ENCODE data around the gene RHOV.

RHOV gene

DNA sequence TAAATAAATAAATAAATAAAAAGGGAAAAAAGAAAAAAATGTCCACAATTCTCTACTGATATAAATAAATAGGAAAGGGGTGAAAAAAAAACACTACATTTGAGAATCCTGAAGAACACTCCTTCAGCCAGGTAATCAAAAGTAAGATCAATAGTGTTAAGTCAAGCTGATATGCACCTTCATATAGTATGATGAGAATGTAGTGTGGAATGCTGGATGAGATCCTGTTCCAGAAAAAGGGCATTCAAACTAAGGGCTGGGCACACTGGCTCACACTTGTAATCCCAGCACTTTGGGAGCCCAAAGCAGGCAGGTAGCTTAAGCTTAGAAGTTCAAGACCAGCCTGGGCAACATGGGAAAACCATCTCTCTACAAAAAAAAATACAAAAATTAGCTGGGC, 15.1 kb upstream of the RHOV start:
- no peak for ATAC-seq
- TF ChIP-seq ESRRG (CRISPR knock-in tag; IDR thresholded peaks at IDR 0.05) (no peak), TOX (CRISPR knock-in tag; IDR thresholded peaks at IDR 0.05; ENCODE audit: borderline replicate concordance) (no peak), RARB (CRISPR knock-in tag; IDR thresholded peaks at IDR 0.05) (no peak), ZNF565 (CRISPR knock-in tag; conservative IDR thresholded peaks at IDR 0.05; ENCODE audit: low read depth) (no peak), GLIS3 (CRISPR knock-in tag; IDR thresholded peaks at IDR 0.05) (no peak)

DNA sequence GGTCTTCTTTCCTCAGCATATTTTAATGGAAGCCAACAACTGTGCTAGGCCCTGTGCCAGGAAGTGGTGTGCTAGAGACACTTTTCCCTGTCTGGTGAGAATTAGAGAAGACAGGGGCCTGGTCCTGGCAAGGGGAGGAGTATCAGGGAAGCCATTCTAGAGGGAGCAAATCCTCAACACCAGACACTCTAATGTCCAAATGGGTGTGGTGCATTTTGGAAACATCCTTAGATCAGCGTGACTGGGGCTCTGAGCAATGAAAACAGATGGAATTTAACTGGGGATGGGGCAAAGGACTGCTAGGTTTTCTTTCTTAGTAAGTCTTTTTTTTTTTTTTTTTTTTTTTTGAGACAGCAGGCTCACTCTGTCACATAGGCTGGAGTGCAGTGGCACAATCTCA, 12.6 kb upstream of the RHOV start:
- TF ChIP-seq RARB (CRISPR knock-in tag; IDR thresholded peaks at IDR 0.05) (no peak), OSR1 (CRISPR knock-in tag; IDR thresholded peaks at IDR 0.05) (no peak), ZFP30 (CRISPR knock-in tag; IDR thresholded peaks at IDR 0.05) (no peak), BACH2 (CRISPR knock-in tag; IDR thresholded peaks at IDR 0.05; ENCODE audit: borderline replicate concordance) (no peak), TCF4 (CRISPR knock-in tag; IDR thresholded peaks at IDR 0.05; ENCODE audit: borderline replicate concordance) (no peak), ZC3H10 (CRISPR knock-in tag; IDR thresholded peaks at IDR 0.05) (no peak)
- ATAC-seq: no peak; the same call in 2 of the 3 replicates

DNA sequence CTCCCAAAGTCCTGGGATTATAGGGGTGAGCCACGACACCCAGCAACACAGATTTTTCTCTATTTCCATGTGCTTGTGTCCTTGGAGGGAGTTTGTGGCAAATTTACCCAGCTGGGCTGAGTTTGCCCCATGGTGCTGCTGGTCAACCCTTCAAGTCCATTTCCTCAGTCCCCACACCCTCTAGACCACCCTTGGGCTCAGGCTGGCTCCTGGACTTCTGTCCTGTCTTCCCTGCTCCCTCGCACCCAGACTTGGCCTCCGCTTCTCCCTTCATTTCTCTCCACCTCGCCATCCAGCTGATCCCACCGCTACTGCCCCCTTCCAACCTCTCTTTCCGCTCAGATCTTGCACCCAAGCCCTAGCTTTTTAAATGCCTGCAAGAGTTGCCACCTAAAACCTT, 7.3 kb upstream of the RHOV start:
- TF ChIP-seq, protein P1, sequence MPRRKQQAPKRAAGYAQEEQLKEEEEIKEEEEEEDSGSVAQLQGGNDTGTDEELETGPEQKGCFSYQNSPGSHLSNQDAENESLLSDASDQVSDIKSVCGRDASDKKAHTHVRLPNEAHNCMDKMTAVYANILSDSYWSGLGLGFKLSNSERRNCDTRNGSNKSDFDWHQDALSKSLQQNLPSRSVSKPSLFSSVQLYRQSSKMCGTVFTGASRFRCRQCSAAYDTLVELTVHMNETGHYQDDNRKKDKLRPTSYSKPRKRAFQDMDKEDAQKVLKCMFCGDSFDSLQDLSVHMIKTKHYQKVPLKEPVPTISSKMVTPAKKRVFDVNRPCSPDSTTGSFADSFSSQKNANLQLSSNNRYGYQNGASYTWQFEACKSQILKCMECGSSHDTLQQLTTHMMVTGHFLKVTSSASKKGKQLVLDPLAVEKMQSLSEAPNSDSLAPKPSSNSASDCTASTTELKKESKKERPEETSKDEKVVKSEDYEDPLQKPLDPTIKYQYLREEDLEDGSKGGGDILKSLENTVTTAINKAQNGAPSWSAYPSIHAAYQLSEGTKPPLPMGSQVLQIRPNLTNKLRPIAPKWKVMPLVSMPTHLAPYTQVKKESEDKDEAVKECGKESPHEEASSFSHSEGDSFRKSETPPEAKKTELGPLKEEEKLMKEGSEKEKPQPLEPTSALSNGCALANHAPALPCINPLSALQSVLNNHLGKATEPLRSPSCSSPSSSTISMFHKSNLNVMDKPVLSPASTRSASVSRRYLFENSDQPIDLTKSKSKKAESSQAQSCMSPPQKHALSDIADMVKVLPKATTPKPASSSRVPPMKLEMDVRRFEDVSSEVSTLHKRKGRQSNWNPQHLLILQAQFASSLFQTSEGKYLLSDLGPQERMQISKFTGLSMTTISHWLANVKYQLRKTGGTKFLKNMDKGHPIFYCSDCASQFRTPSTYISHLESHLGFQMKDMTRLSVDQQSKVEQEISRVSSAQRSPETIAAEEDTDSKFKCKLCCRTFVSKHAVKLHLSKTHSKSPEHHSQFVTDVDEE (CRISPR knock-in tag; IDR thresholded peaks at IDR 0.05): no peak
- TF ChIP-seq TCF4 (CRISPR knock-in tag; IDR thresholded peaks at IDR 0.05; ENCODE audit: borderline replicate concordance) (no peak), GLIS3 (CRISPR knock-in tag; IDR thresholded peaks at IDR 0.05) (no peak)
- ATAC-seq: no peak

DNA sequence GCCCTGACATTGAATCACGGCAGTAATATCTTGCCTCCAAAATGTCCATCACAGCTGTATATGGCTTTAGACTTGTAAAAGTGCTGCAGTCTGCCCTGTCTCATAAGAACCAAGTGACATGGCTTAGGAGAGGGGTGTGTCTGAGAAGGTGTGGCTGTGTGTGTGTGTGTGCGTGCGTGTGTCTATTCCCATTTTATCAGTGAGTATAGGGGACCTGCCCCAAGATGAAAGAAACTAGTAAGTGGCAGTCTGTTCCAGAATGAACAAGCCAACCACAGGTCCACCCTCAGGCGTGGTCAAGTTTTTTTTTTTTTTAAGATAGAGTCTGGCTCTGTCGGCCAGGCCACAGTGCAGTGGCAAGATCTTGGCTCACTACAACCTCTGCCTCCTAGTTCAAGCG, 5.6 kb upstream of the RHOV start:
- TF ChIP-seq ISL1 (CRISPR knock-in tag; IDR thresholded peaks at IDR 0.05): no peak
- TF ChIP-seq, protein P2, sequence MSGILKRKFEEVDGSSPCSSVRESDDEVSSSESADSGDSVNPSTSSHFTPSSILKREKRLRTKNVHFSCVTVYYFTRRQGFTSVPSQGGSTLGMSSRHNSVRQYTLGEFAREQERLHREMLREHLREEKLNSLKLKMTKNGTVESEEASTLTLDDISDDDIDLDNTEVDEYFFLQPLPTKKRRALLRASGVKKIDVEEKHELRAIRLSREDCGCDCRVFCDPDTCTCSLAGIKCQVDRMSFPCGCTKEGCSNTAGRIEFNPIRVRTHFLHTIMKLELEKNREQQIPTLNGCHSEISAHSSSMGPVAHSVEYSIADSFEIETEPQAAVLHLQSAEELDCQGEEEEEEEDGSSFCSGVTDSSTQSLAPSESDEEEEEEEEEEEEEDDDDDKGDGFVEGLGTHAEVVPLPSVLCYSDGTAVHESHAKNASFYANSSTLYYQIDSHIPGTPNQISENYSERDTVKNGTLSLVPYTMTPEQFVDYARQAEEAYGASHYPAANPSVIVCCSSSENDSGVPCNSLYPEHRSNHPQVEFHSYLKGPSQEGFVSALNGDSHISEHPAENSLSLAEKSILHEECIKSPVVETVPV (CRISPR knock-in tag; IDR thresholded peaks at IDR 0.05): no peak
- no peak for TF ChIP-seq RARB (CRISPR knock-in tag; IDR thresholded peaks at IDR 0.05)
- TF ChIP-seq TCF4 (CRISPR knock-in tag; IDR thresholded peaks at IDR 0.05; ENCODE audit: borderline replicate concordance): no peak
- no peak for TF ChIP-seq POU6F1 (CRISPR knock-in tag; IDR thresholded peaks at IDR 0.05; ENCODE audit: borderline replicate concordance, low read depth)
- no peak for TF ChIP-seq ARNTL (CRISPR knock-in tag; IDR thresholded peaks at IDR 0.05; ENCODE audit: borderline replicate concordance, low read depth)
- no peak for TF ChIP-seq ZNF565 (CRISPR knock-in tag; conservative IDR thresholded peaks at IDR 0.05; ENCODE audit: low read depth)
- TF ChIP-seq, protein P1 (CRISPR knock-in tag; IDR thresholded peaks at IDR 0.05): no peak
- no peak for TF ChIP-seq CSDC2 (CRISPR knock-in tag; IDR thresholded peaks at IDR 0.05)
- no peak for TF ChIP-seq ZFP3 (CRISPR knock-in tag; IDR thresholded peaks at IDR 0.05)
- no peak for TF ChIP-seq PPARA (CRISPR knock-in tag; IDR thresholded peaks at IDR 0.05; ENCODE audit: borderline replicate concordance)
- no peak for TF ChIP-seq ZNF70 (CRISPR knock-in tag; IDR thresholded peaks at IDR 0.05)
- no peak for TF ChIP-seq ESRRG (CRISPR knock-in tag; IDR thresholded peaks at IDR 0.05)
- TF ChIP-seq TOX (CRISPR knock-in tag; IDR thresholded peaks at IDR 0.05; ENCODE audit: borderline replicate concordance): no peak
- TF ChIP-seq ZC3H10 (CRISPR knock-in tag; IDR thresholded peaks at IDR 0.05): no peak
- TF ChIP-seq GLIS3 (CRISPR knock-in tag; IDR thresholded peaks at IDR 0.05): no peak
- no peak for TF ChIP-seq PATZ1 (CRISPR knock-in tag; IDR thresholded peaks at IDR 0.05; ENCODE audit: borderline replicate concordance)

More for the DNA sequence above, 5.6 kb upstream of the RHOV start:
- no peak for ATAC-seq
